ENCODE results near the gene PHLDA1. TPM values are rescaled to one million over a fixed set of nuclear protein-coding genes. Genes with fewer than 3 reads are reported as not detected.

PHLDA1 gene
- total and polyA plus RNA-seq, 12 donors, result 1.5 to 43.5 (median 19.4) TPM

DNA sequence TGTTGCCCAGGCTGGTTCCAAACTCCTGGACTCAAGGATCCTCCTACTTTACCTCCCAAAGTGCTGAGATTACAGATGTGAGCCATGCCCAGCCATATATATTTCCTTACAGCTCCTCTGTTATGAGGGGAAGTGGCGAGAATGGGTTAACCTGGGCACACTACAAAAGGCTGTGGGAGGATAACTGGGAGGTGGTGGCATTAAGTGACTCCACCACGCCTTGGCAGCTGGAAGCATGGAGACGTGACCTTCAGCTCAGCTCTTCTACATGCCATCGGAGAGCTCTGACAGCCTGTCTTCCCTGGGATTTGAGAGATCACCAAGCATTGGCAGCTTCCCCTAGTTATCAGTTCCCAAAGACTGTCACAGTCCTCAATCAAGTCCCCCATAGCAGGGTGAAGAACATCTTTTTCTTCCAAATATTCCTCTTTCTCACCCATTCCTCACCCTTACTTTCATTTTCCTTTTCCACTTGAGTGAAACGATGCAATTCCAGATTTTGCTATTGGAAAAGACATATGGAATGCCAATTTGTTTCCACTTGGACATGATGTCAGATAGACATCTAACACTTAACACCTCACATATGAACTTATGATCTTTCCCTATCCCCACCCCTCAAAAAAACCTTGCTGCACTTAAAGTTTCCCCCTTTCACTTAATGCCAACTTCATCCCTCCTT, 48.5 kb downstream of the PHLDA1 start:
- Histone ChIP-seq H3K27me3 (no peaks in the 10 kb centered on the region), H3K4me1 (peaks cover 6 to 44% (median 28%) of the 10 kb centered on the region in 9 donors), H3K27ac (peak overlapping the region in 7 of 10 donors; percentile 38 to 70 (median 54)), H3K9me3 (peaks cover 0 to 6% (median 0%) of the 10 kb centered on the region in 11 donors), H3K36me3 (no peaks in the 10 kb centered on the region), H3K4me3 (peak overlapping the region in 5 of 10 donors; percentile 21 to 38 (median 23))
- ATAC-seq (peak in 7 of 8 donors; percentile 38 to 85 (median 61)), DNase-seq (peak in 1 of 2 donors; percentile 20)
- TF ChIP-seq, protein P1, sequence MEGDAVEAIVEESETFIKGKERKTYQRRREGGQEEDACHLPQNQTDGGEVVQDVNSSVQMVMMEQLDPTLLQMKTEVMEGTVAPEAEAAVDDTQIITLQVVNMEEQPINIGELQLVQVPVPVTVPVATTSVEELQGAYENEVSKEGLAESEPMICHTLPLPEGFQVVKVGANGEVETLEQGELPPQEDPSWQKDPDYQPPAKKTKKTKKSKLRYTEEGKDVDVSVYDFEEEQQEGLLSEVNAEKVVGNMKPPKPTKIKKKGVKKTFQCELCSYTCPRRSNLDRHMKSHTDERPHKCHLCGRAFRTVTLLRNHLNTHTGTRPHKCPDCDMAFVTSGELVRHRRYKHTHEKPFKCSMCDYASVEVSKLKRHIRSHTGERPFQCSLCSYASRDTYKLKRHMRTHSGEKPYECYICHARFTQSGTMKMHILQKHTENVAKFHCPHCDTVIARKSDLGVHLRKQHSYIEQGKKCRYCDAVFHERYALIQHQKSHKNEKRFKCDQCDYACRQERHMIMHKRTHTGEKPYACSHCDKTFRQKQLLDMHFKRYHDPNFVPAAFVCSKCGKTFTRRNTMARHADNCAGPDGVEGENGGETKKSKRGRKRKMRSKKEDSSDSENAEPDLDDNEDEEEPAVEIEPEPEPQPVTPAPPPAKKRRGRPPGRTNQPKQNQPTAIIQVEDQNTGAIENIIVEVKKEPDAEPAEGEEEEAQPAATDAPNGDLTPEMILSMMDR (IDR thresholded peaks at IDR 0.05), result no peak
- WGBS, 2 donors, result 52 to 56% methylated on average over 5 of the region's 5 CpGs
- intact Hi-C loops (cut with DNase I), result loop anchor here in 3 of 10 donors (5.0 kb wide), 4 partner anchors 39 to 49 kb away; partner anchors contain the start of gene PHLDA1 (in 1 of the 3)

DNA sequence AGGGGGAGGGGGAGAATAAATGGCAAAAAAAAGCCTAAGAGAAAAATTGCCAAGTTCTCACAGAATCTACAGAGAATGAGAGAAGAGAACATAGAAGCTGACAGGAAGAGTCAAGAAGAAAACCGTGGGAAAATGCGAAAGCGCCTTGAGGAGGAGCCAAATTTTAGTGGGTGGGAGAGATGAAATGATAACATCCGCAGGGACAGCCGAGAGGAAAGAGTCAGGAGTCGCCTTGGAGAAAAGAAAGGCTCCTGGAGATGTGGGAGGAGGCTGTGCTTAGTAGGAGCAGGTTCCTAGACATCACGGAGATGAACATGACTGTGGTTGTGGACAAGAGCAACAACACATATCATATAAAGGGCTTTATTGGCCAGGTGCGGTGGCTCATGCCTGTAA, 49.4 kb downstream of the PHLDA1 start:
- TF ChIP-seq, protein P1 (IDR thresholded peaks at IDR 0.05), result no peak
- H3K36me3 ChIP-seq, result no peaks in the 10 kb centered on the region
- DNase-seq (peak in 1 of 2 donors; percentile 61), ATAC-seq (peak in 5 of 8 donors; percentile 10 to 41 (median 23))
- intact Hi-C loops (cut with DNase I), result loop anchor here in 3 of 10 donors (5.0 kb wide), 4 partner anchors 40 to 50 kb away; partner anchors contain the start of gene PHLDA1 (in 1 of the 3)
- H3K27ac ChIP-seq, result peak overlapping the region in 7 of 10 donors; percentile 38 to 70 (median 54)
- H3K4me1 ChIP-seq, result peaks cover 6 to 54% (median 32%) of the 10 kb centered on the region in 9 donors
- 64 to 73% methylated on average over 8 of the region's 8 CpGs for WGBS, 2 donors
- H3K9me3 ChIP-seq, result no peaks in the 10 kb centered on the region
- peak overlapping the region in 1 of 10 donors; percentile 6 for H3K4me3 ChIP-seq
- H3K27me3 ChIP-seq, result no peaks in the 10 kb centered on the region

DNA sequence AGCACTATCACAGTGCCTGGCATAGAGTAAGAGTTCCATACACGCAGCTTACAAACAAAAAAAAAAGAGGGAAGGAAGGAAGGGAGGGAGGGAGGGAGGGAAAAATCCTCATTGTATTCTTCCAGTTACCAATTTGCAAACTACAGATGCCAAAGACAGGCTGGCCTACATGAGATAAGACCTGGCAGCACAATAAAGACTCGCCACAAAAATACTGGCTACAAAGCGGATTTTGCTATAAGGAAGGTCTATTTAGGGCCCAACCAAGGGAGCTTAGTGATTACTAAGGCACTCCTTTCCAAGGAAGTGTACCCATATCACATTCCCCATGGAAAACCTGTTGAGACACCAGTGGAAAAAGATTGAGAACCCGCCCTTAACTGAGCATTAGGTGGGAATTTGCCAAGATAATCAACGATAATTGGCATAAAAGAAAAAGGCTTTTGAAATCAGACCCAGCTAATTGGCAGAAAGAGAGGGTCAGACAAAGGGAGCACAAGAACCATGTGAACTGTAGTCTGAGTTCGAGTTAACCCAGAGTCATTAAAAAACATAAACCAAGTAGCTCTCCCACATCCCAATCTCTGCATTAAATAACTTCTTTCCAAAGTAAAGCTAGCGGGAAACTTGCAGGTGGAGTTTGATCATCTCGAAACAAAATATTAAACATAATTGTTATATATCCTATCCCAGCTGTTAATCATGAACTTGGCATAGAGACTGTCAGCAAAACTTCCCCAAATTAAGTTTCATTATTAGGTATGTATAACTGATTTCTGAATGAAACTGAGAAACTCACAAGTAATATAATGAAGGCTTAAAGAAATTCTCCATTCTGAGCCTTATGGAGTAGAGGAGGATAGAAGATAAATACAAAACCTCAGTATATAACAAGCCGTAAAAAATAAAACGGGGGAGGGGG, 50.1 kb downstream of the PHLDA1 start:
- no peaks in the 10 kb centered on the region for H3K36me3 ChIP-seq
- intact Hi-C loops (cut with DNase I), result loop anchor here in 3 of 10 donors (5.0 kb wide), 4 partner anchors 41 to 51 kb away; partner anchors contain the start of gene PHLDA1 (in 1 of the 3)
- 68 to 74% methylated on average over 10 of the region's 10 CpGs for WGBS, 2 donors
- H3K27ac ChIP-seq, result peak overlapping the region in 7 of 10 donors; percentile 15 to 62 (median 54)
- H3K27me3 ChIP-seq, result no peaks in the 10 kb centered on the region
- DNase-seq (no peak), ATAC-seq (no peak)
- TF ChIP-seq, protein P1 (IDR thresholded peaks at IDR 0.05), result no peak
- H3K4me3 ChIP-seq, result no peak overlapping the region
- peaks cover 6 to 58% (median 32%) of the 10 kb centered on the region in 9 donors for H3K4me1 ChIP-seq
- H3K9me3 ChIP-seq, result no peaks in the 10 kb centered on the region

DNA sequence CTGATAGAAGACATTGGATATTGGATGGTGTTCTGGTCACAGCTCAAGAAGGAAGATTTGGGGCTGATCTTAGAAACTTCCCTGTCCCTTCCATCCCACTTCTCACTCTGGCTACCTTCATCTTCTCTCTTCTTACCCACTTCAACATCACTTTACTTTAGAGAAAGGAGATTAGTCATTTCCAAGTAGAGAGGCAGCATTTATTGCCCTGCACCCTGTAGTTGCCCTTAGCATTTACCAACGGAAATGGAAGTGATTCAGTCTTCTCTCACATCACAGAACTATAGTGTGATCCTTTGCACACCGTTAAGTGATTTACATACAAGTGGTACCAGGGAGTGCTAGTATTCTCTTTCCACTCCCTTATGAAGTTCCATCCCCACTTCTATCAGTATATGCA, 52.4 kb downstream of the PHLDA1 start:
- H3K27ac ChIP-seq, result peak overlapping the region in 8 of 10 donors; percentile 46 to 86 (median 67)
- TF ChIP-seq, protein P1 (IDR thresholded peaks at IDR 0.05), result no peak
- no peak overlapping the region for H3K4me3 ChIP-seq
- no peaks in the 10 kb centered on the region for H3K36me3 ChIP-seq
- no peaks in the 10 kb centered on the region for H3K9me3 ChIP-seq
- WGBS, 2 donors, result 88 to 95% methylated on average over 2 of the region's 2 CpGs
- H3K4me1 ChIP-seq, result peaks cover 6 to 80% (median 32%) of the 10 kb centered on the region in 9 donors
- intact Hi-C loops (cut with DNase I), result no loop called here
- DNase-seq, result no peak
- no peaks in the 10 kb centered on the region for H3K27me3 ChIP-seq
- ATAC-seq, result no peak
